Left colon (tissue), 2 donors: ENCODE measurements around the gene DIAPH3. TPM values are rescaled to one million over a fixed set of nuclear protein-coding genes. Genes with fewer than 3 reads are reported as not detected.

Source experiments
- ATAC-seq: fragments of 200-7000 bp; cut with Tn5 transposase; one replicate; pipeline ENCODE4 v1.9.1; 2020; ENCODE audit warnings: mild to moderate bottlenecking, moderate library complexity
- DNase-seq, 2 donors: peaks; one replicate each; pipeline ENCODE4 v3.0.0-alpha.2; 2020
- intact Hi-C, 2 donors: fragments of 100-400 bp; cut with DNase I in 1 of 2; cut with micrococcal nuclease in 1 of 2; formaldehyde crosslinking; loops; one replicate each; pipeline versions ENCODE4 v1.11.2 to v1.14.0; 2022; cut with DNase I, micrococcal nuclease
- total RNA-seq, 2 donors: library from RNA; stranded (reverse); fragmentation: NEBNext Ultra II Directional; extraction: Animal tissue kit (Norgen Biotek cat#: 25700); gene quantifications; one replicate each; pipeline ENCODE4 v1.2.1, GENCODE V29; 2021
- donor health status: DM: no; HTN: no; CAD: no.
- donor health status: DM: yes; HTN: yes; CAD: no.

DIAPH3 gene
- total RNA-seq, 2 donors from 2014 or later = 1.9 to 5.0 TPM

GRCh38 chr13:59846845-59847620 is 316.7 kb downstream of the DIAPH3 start:
- DNase-seq = no peak
- intact Hi-C loops = no loop called here
- no peak for ATAC-seq

- intact Hi-C loops = no loop called here
- no peak for ATAC-seq
- no peak for DNase-seq
Measured at GRCh38 chr13:59843040-59843439, 320.7 kb downstream of the DIAPH3 start.

- intact Hi-C loops = no loop called here
- DNase-seq (no peak), ATAC-seq (no peak)
Measured at GRCh38 chr13:59842507-59842906, 321.2 kb downstream of the DIAPH3 start.

- intact Hi-C loops = no loop called here
- no peak for ATAC-seq
- DNase-seq = no peak
Measured at GRCh38 chr13:59839186-59839585, 324.5 kb downstream of the DIAPH3 start.

GRCh38 chr13:59837101-59837500 is 326.6 kb downstream of the DIAPH3 start:
- DNase-seq (peak in 1 of 2 donors; percentile 8), ATAC-seq (peak; percentile 88)
- intact Hi-C loops = no loop called here

GRCh38 chr13:59835569-59835968 is 328.2 kb downstream of the DIAPH3 start:
- intact Hi-C loops = no loop called here
- DNase-seq = no peak
- ATAC-seq = peak; percentile 80

- DNase-seq (no peak), ATAC-seq (no peak)
- intact Hi-C loops = no loop called here
Measured at GRCh38 chr13:59834801-59835200, 328.9 kb downstream of the DIAPH3 start.

- intact Hi-C loops = no loop called here
- DNase-seq = no peak
- no peak for ATAC-seq
Measured at GRCh38 chr13:59829690-59830089, 334.0 kb downstream of the DIAPH3 start.

GRCh38 chr13:59823486-59823885 is 340.2 kb downstream of the DIAPH3 start:
- DNase-seq (no peak), ATAC-seq (no peak)
- intact Hi-C loops = no loop called here

- DNase-seq = no peak
- no peak for ATAC-seq
- intact Hi-C loops = no loop called here
Measured at GRCh38 chr13:59809564-59809963, 354.2 kb downstream of the DIAPH3 start.

GRCh38 chr13:59806801-59807200 is 356.9 kb downstream of the DIAPH3 start:
- DNase-seq = no peak
- intact Hi-C loops = no loop called here
- no peak for ATAC-seq

- intact Hi-C loops = no loop called here
- DNase-seq = no peak
- no peak for ATAC-seq
Measured at GRCh38 chr13:59801107-59801880, 362.4 kb downstream of the DIAPH3 start.

- intact Hi-C loops = no loop called here
- ATAC-seq (no peak), DNase-seq (no peak)
Measured at GRCh38 chr13:59793107-59793506, 370.6 kb downstream of the DIAPH3 start.

- ATAC-seq = no peak
- DNase-seq = no peak
Measured at GRCh38 chr13:59790626-59791025, 373.1 kb downstream of the DIAPH3 start.

GRCh38 chr13:59789558-59789957 is 374.2 kb downstream of the DIAPH3 start:
- ATAC-seq = no peak
- intact Hi-C loops = no loop called here
- DNase-seq = no peak

More at GRCh38 chr13:59790626-59791025, 373.1 kb downstream of the DIAPH3 start:
- intact Hi-C loops = no loop called here

GRCh38 chr13:59787679-59788078 is 376.0 kb downstream of the DIAPH3 start:
- no peak for DNase-seq
- intact Hi-C loops = no loop called here
- ATAC-seq = no peak

- ATAC-seq (no peak), DNase-seq (no peak)
- intact Hi-C loops = no loop called here
Measured at GRCh38 chr13:59782696-59783095, 381.0 kb downstream of the DIAPH3 start.

- intact Hi-C loops = no loop called here
- ATAC-seq (no peak), DNase-seq (no peak)
Measured at GRCh38 chr13:59780058-59780457, 383.7 kb downstream of the DIAPH3 start.

GRCh38 chr13:59776924-59777690 is 386.6 kb downstream of the DIAPH3 start:
- DNase-seq (no peak), ATAC-seq (no peak)
- intact Hi-C loops = no loop called here
